GM12878 (cell line): ENCODE results near the gene GNPTG. TPM values are rescaled to one million over a fixed set of nuclear protein-coding genes. Genes with fewer than 3 reads are reported as not detected.

Source experiments
- ATAC-seq: fragments of 200-7000 bp; cut with Tn5 transposase; 3 replicates; pipeline ENCODE4 v1.9.1; 2020; ENCODE audit warnings: mild to moderate bottlenecking, moderate library complexity
- BruUV-seq: library from RNA; stranded (reverse); fragments of 400-500 nt; replicated peaks from 2 replicates; lab custom pipeline; 2021; lab: Mats Ljungman, UMichigan
- CTCF ChIA-PET: fragments of 300-600 bp; sonication (Branson Sonifier 250); formaldehyde crosslinking; extraction: SDS; loops from one replicate; lab custom pipeline; 2021; ENCODE audit warnings: inconsistent platforms; lab: Yijun Ruan, JAX
- POLR2A ChIA-PET: fragments of 350-600 bp; formaldehyde crosslinking; extraction: SDS; loops from one replicate; lab custom pipeline; 2021; ENCODE audit warnings: inconsistent platforms; lab: Charles Lee
- RAD21 ChIA-PET: fragments of 300-600 bp; sonication (Branson Sonifier 250); formaldehyde crosslinking; loops from one replicate; lab custom pipeline; 2023; ENCODE audit warnings: antibody characterized with exemption; ENCODE audit not compliant: unreplicated experiment; lab: Charles Lee
- SMC1A ChIA-PET: fragments of 300-600 bp; sonication (Branson Sonifier 250); formaldehyde crosslinking; loops from one replicate; lab custom pipeline; 2023; ENCODE audit not compliant: unreplicated experiment, uncharacterized antibody; lab: Charles Lee
- DNase-seq: peaks from one replicate; pipeline ENCODE4 v3.0.0-alpha.2; 2011; ENCODE audit warnings: low read depth, low spot score
- FAIRE-seq: peaks from 3 replicates; lab custom pipeline; 2011; peaks lifted over from hg19 to GRCh38; lab: Jason Lieb, UNC
- H2AFZ ChIP-seq: 2 replicates; pipeline ENCODE4 v1.6.0; 2011; ENCODE audit warnings: low read depth, low read length, control low read depth; ENCODE audit not compliant: control insufficient read depth
- H3K27ac ChIP-seq: 2 replicates; pipeline ENCODE4 v1.5.1; 2011; ENCODE audit warnings: control low read depth; ENCODE audit not compliant: control insufficient read depth, insufficient read depth
- H3K27me3 ChIP-seq, 2 experiments: replicated peaks in 1 of 2; 2 replicates each; pipeline versions ENCODE4 v1.6.0 to v1.6.1; 2011; ENCODE audit warnings: low read length in 1 of 2; ENCODE audit not compliant: control insufficient read depth in 2 of 2, insufficient read depth in 2 of 2
- H3K36me3 ChIP-seq, 2 experiments: 2 replicates each; pipeline ENCODE4 v1.5.1; 2011; ENCODE audit warnings: low read length in 1 of 2; ENCODE audit not compliant: control insufficient read depth in 2 of 2, insufficient read depth in 2 of 2
- H3K4me1 ChIP-seq: 2 replicates; pipeline ENCODE4 v1.6.1; 2011; ENCODE audit warnings: mild to moderate bottlenecking, low read length, moderate library complexity, mixed read lengths; ENCODE audit not compliant: control insufficient read depth, insufficient read depth
- H3K4me2 ChIP-seq: 2 replicates; pipeline ENCODE4 v1.6.0; 2011; ENCODE audit warnings: control low read depth; ENCODE audit not compliant: control insufficient read depth, insufficient read depth
- H3K4me3 ChIP-seq: fragments of 200-600 bp; sonication (generic); 2 replicates; pipeline ENCODE4 v1.5.1; 2016
- H3K79me2 ChIP-seq: 2 replicates; pipeline ENCODE4 v1.6.0; 2011; ENCODE audit warnings: low read length; ENCODE audit not compliant: control insufficient read depth, insufficient read depth
- H3K9ac ChIP-seq: 2 replicates; pipeline ENCODE4 v1.8.0; 2011; ENCODE audit warnings: low read length, control low read depth, mixed read lengths; ENCODE audit not compliant: control insufficient read depth, insufficient read depth
- H3K9me3 ChIP-seq: replicated peaks from 3 replicates; pipeline ENCODE4 v1.5.1; 2011; ENCODE audit warnings: mild to moderate bottlenecking, low read length; ENCODE audit not compliant: control insufficient read depth, insufficient read depth
- H4K20me1 ChIP-seq: 2 replicates; pipeline ENCODE4 v1.6.0; 2011; ENCODE audit not compliant: control insufficient read depth, insufficient read depth
- CBX5 ChIP-seq: sonication (generic); IDR thresholded peaks from 2 replicates; pipeline ENCODE4 v1.6.1; 2016; ENCODE audit warnings: low read depth, moderate library complexity, mild to moderate bottlenecking, inconsistent platforms
- DPF2 ChIP-seq: fragments of 450-650 bp; IDR thresholded peaks from 2 replicates; pipeline ENCODE4 v1.6.1; 2017; ENCODE audit warnings: mild to moderate bottlenecking
- EED ChIP-seq: sonication (generic); IDR thresholded peaks from 2 replicates; pipeline ENCODE4 v1.6.1; 2016; ENCODE audit warnings: antibody characterized with exemption, low read depth
- EP300 ChIP-seq, 2 experiments: fragments of 150-350 bp in 1 of 2; IDR thresholded peaks; 2 replicates each; pipeline ENCODE4 v1.6.1; 2011 to 2012; ENCODE audit warnings: low read depth in 2 of 2, low read length in 2 of 2, borderline replicate concordance in 1 of 2, improper control_type of control experiment in 1 of 2, inconsistent platforms in 1 of 2; ENCODE audit not compliant: control insufficient read depth in 1 of 2
- GATAD2B ChIP-seq: fragments of 450-650 bp; conservative IDR thresholded peaks from 2 replicates; pipeline ENCODE4 v1.6.1; 2017; ENCODE audit warnings: low read depth, mild to moderate bottlenecking, moderate library complexity
- LARP7 ChIP-seq: fragments of 450-650 bp; IDR thresholded peaks from 2 replicates; pipeline ENCODE4 v1.6.1; 2017; ENCODE audit warnings: mild to moderate bottlenecking
- MTA2 ChIP-seq: fragments of 450-650 bp; IDR thresholded peaks from 2 replicates; pipeline ENCODE4 v1.6.1; 2016; ENCODE audit warnings: low read depth, mild to moderate bottlenecking, moderate library complexity
- NR2F1 ChIP-seq: fragments of 450-650 bp; conservative IDR thresholded peaks from 2 replicates; pipeline ENCODE4 v1.6.1; 2017; ENCODE audit warnings: mild to moderate bottlenecking
- RELA ChIP-seq: fragments of 450-650 bp; IDR thresholded peaks from 2 replicates; pipeline ENCODE4 v1.8.0; 2014; ENCODE audit warnings: borderline replicate concordance; ENCODE audit not compliant: partially characterized antibody
- SMC3 ChIP-seq: IDR thresholded peaks from 2 replicates; pipeline ENCODE4 v1.6.1; 2011; ENCODE audit warnings: low read length, improper control_type of control experiment, borderline replicate concordance
- WRNIP1 ChIP-seq: IDR thresholded peaks from 2 replicates; pipeline ENCODE4 v1.6.1; 2011; ENCODE audit warnings: low read depth, low read length, improper control_type of control experiment, borderline replicate concordance
- ZNF274 ChIP-seq: IDR thresholded peaks from one replicate; pipeline ENCODE4 v1.8.0; 2011; ENCODE audit not compliant: insufficient read length, insufficient read depth
- ZNF384 ChIP-seq: IDR thresholded peaks from 2 replicates; pipeline ENCODE4 v1.6.1; 2012; ENCODE audit warnings: low read depth, mild to moderate bottlenecking, low read length, improper control_type of control experiment, borderline replicate concordance
- WGBS: methylation state at CpG from one replicate; pipeline ENCODE4 v1.1.6; 2016; ENCODE audit warnings: low lambda C conversion rate; ENCODE audit not compliant: insufficient replicate concordance, insufficient coverage; ENCODE audit errors: missing lambda C conversion rate; 5-methylcytosine and 5-hydroxymethylcytosine counted together
- in situ Hi-C: fragments of 300-500 bp; cut with MboI; formaldehyde crosslinking; loops from 9 replicates; pipeline ENCODE4 v1.14.3; 2018; ENCODE audit warnings: mixed read lengths
- intact Hi-C: fragments of 100-400 bp; cut with micrococcal nuclease; formaldehyde crosslinking; loops from one replicate; pipeline ENCODE4 v1.14.2; 2022; ENCODE audit not compliant: unreplicated experiment
- polyA plus RNA-seq, 11 experiments: library from polyadenylated mRNA; depleted of rRNA in 4 of 11; unstranded in 6 of 11; stranded (reverse) in 5 of 11; fragments of >200 nt; fragmentation: Nextera tagmentation in 4 of 11; fragmentation: Illumina TruSeq in 1 of 11; extraction: Ambion mirVana in 4 of 11; extraction: Trizol in 1 of 11; gene quantifications; 1 replicate in 1 of 11; 2 replicates in 10 of 11; pipeline versions ENCODE4 v1.2.1 to v1.2.3, GENCODE V29; 2011 to 2016; ENCODE audit warnings: inconsistent platforms in 2 of 11, missing spikeins in 2 of 11, low read depth in 1 of 11
- total RNA-seq, 4 experiments: library from RNA; depleted of rRNA in 3 of 4; stranded (reverse); fragments of >200 nt in 3 of 4; fragmentation: Illumina TruSeq in 1 of 4; extraction: Trizol in 1 of 4; gene quantifications; 2 replicates each; pipeline versions ENCODE4 v1.2.1 to v1.2.3, GENCODE V29; 2013 to 2021
- TF ChIP-seq, protein P1 (sequence below): fragments of 450-650 bp; IDR thresholded peaks from 2 replicates; pipeline ENCODE4 v1.6.1; 2016; ENCODE audit warnings: mild to moderate bottlenecking
- TF ChIP-seq, protein P2 (sequence below): IDR thresholded peaks from 2 replicates; pipeline ENCODE4 v1.6.1; 2011; ENCODE audit warnings: mild to moderate bottlenecking, low read depth, low read length, moderate library complexity; ENCODE audit not compliant: insufficient replicate concordance

Gene GNPTG
- total and polyA plus RNA-seq, 10 of the 15 experiments (the other 5 are each of a cell fraction or from before 2014, with no cell fraction given), result 0.80 to 32.6 (median 20.9) TPM

DNA sequence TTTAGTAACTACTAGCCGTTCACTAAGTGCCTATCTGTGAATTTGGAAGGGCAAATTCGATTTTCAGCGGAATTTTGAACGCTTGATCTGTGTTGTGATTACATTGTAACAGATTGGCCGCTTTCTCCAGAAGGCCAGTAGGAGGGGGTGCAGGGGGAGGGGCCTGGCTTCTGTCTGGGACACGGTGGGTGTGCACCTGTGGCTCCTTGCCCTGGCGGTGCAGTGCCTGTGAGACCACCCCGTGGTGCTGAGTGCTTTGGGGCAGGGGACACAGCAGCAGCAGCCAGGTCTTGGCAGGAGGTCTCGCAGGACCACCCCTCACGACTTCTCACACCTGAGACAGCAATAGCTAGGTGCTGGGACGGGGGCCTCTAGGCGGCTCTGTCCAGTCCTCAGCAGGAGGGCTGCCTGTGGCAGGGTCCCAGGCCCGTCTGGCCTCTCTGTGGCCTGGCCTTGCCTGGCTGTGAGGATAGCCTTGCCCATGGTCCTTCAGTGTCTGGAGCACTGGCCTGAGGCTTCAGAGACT is 40.5 kb upstream of the GNPTG start (continued):
- TF ChIP-seq CBX5 (no peak), EP300 (IDR thresholded peaks at IDR 0.05; ENCODE audit: borderline replicate concordance in 1 of 2, control insufficient read depth in 1 of 2, low read depth in 2 of 2, low read length in 2 of 2) (no peak), RELA (no peak), LARP7 (no peak)
- TF ChIP-seq, protein P1, sequence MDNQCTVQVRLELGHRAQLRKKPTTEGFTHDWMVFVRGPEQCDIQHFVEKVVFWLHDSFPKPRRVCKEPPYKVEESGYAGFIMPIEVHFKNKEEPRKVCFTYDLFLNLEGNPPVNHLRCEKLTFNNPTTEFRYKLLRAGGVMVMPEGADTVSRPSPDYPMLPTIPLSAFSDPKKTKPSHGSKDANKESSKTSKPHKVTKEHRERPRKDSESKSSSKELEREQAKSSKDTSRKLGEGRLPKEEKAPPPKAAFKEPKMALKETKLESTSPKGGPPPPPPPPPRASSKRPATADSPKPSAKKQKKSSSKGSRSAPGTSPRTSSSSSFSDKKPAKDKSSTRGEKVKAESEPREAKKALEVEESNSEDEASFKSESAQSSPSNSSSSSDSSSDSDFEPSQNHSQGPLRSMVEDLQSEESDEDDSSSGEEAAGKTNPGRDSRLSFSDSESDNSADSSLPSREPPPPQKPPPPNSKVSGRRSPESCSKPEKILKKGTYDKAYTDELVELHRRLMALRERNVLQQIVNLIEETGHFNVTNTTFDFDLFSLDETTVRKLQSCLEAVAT, result no peak
- TF ChIP-seq, all 136 proteins: peak for 0

DNA sequence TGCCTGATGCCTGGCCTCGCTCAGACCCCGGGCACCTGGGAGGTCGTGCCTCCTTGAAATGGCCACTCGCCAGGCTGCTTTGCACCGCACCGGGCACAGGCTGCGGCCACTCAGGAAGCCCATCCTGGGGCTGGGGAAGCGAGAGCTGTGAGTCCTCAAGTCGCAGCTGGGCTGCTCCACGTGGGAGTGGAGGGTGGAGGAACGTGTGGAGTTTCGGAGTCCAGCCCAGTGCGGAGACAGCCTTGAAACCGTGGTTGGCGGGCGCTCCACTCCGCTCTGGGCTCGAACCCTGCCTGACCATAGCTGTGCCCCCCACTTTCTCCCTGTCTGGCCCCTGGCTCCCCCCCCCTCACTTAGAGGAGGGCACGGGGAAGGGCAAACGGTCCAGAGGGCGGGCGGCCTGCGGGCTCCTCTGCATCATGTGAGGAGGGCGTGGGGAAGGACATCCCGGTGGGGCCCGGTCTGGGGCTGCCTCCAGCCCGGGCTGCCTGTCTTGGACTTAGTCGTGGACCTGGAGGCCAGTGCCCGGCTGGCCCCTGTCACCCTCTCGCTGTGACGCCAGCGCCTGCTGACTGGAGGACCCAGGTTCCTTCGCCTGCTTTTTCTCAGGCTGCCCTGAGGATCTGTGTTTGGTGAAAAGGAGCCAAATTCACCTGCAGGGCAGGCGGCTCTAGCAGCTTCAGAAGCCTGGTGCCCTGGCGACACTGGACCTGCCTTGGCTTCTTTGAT is 39.8 kb upstream of the GNPTG start:
- Histone ChIP-seq H3K9ac (peak overlapping the region; percentile 100), H3K4me2 (peak overlapping the region; percentile 97), H3K36me3 (peaks cover 13 to 33% of the 10 kb centered on the region in 2 experiments), H4K20me1 (peaks cover 35% of the 10 kb centered on the region), H3K9me3 (no peaks in the 10 kb centered on the region), H3K79me2 (peaks cover 52% of the 10 kb centered on the region), H3K4me3 (peak overlapping the region; percentile 93), H3K27ac (peak overlapping the region; percentile 52), H3K27me3 (no peaks in the 10 kb centered on the region), H2AFZ (no peak overlapping the region), H3K4me1 (peaks cover 7% of the 10 kb centered on the region)
- SMC1A ChIA-PET, result no interaction called here
- in situ Hi-C loops, result no loop called here
- RAD21 ChIA-PET, result no interaction called here
- POLR2A ChIA-PET, result interaction anchor here (0.5 to 0.6 kb wide), 2 partner anchors 442 to 910 kb away, joined by 3 read pairs; partner anchors contain the start of gene DECR2
- DNase-seq (no peak), FAIRE-seq (no peak), ATAC-seq (no peak)
- 28% methylated on average over 35 of the region's 35 CpGs for WGBS
- CTCF ChIA-PET, result no interaction called here
- no TSS peak for BruUV-seq
- intact Hi-C loops, result no loop called here
- TF ChIP-seq GATAD2B, result no peak
- TF ChIP-seq NR2F1, result no peak
- no peak for TF ChIP-seq WRNIP1
- TF ChIP-seq SMC3, result no peak
- TF ChIP-seq DPF2, result no peak
- no peak for TF ChIP-seq MTA2
- no peak for TF ChIP-seq ZNF384
- no peak for TF ChIP-seq EED
- TF ChIP-seq, protein P2, sequence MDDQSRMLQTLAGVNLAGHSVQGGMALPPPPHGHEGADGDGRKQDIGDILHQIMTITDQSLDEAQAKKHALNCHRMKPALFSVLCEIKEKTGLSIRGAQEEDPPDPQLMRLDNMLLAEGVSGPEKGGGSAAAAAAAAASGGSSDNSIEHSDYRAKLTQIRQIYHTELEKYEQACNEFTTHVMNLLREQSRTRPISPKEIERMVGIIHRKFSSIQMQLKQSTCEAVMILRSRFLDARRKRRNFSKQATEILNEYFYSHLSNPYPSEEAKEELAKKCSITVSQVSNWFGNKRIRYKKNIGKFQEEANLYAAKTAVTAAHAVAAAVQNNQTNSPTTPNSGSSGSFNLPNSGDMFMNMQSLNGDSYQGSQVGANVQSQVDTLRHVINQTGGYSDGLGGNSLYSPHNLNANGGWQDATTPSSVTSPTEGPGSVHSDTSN, result no peak
- TF ChIP-seq ZNF274, result no peak
- TF ChIP-seq, all 136 proteins: peak for 0
